ENCODE data around the gene PRPF39.

The PRPF39 gene

GRCh38 chr14:45082420-45082819, 1.5 kb upstream of the PRPF39 start:
- no peak overlapping the region for H3K4me2 ChIP-seq (ENCODE audit: low read depth, low read length)
- no peaks in the 10 kb centered on the region for H3F3A ChIP-seq (ENCODE audit: insufficient read depth, low read length)
- no peak overlapping the region for H2AFZ ChIP-seq (ENCODE audit: low read length)
- no peak for DNase-seq
- H4K20me1 ChIP-seq (ENCODE audit: insufficient read depth, low read length): no peaks in the 10 kb centered on the region
- no peaks in the 10 kb centered on the region for H3K4me1 ChIP-seq (ENCODE audit: low read length)
- H3K9me2 ChIP-seq (replicated peaks; ENCODE audit: insufficient read depth, low read length): no peaks in the 10 kb centered on the region
- TF ChIP-seq EZH2phosphoT487 (IDR thresholded peaks at IDR 0.05; ENCODE audit: low read length): no peak
- no peak for TF ChIP-seq CTCF (IDR thresholded peaks at IDR 0.05; ENCODE audit: low read length)
- no peak for TF ChIP-seq EZH2 (optimal IDR thresholded peaks at IDR 0.05; ENCODE audit: low read depth, low read length)
- no peaks in the 10 kb centered on the region for H3K36me3 ChIP-seq (replicated peaks; ENCODE audit: insufficient read depth, low read length)
- H3K79me2 ChIP-seq (ENCODE audit: low read length): peaks cover 35% of the 10 kb centered on the region
- H3K27me3 ChIP-seq (replicated peaks; ENCODE audit: insufficient read depth, low read length): no peaks in the 10 kb centered on the region
- H3K9ac ChIP-seq (ENCODE audit: low read length): no peak overlapping the region
- H3K4me3 ChIP-seq (ENCODE audit: low read length): no peak overlapping the region
- no peak overlapping the region for H3K27ac ChIP-seq (ENCODE audit: low read length)
- H3K9me3 ChIP-seq (replicated peaks; ENCODE audit: insufficient read depth, low read length): no peaks in the 10 kb centered on the region

GRCh38 chr14:45083617-45083975, 320 bp upstream of the PRPF39 start:
- Histone ChIP-seq H3K4me1 (ENCODE audit: low read length) (peaks cover 8% of the 10 kb centered on the region), H3K9me2 (replicated peaks; ENCODE audit: insufficient read depth, low read length) (no peaks in the 10 kb centered on the region), H3K4me2 (ENCODE audit: low read depth, low read length) (peak overlapping the region; percentile 69; the same call in 1 of the 2 replicates), H3K27me3 (replicated peaks; ENCODE audit: insufficient read depth, low read length) (no peaks in the 10 kb centered on the region), H2AFZ (ENCODE audit: low read length) (peak overlapping the region; percentile 86), H3K36me3 (replicated peaks; ENCODE audit: insufficient read depth, low read length) (no peaks in the 10 kb centered on the region), H3K9ac (ENCODE audit: low read length) (peak overlapping the region; percentile 37; the same call in 1 of the 2 replicates), H3K79me2 (ENCODE audit: low read length) (peaks cover 46% of the 10 kb centered on the region), H3K27ac (ENCODE audit: low read length) (no peak overlapping the region), H3K4me3 (ENCODE audit: low read length) (peak overlapping the region; percentile 58), H4K20me1 (ENCODE audit: insufficient read depth, low read length) (0 out of 2 replicates have a peak, but pooled peaks cover under 1% of the 10 kb centered on the region), H3K9me3 (replicated peaks; ENCODE audit: insufficient read depth, low read length) (no peaks in the 10 kb centered on the region), H3F3A (ENCODE audit: insufficient read depth, low read length) (no peaks in the 10 kb centered on the region)
- TF ChIP-seq EZH2 (optimal IDR thresholded peaks at IDR 0.05; ENCODE audit: low read depth, low read length) (no peak), EZH2phosphoT487 (IDR thresholded peaks at IDR 0.05; ENCODE audit: low read length) (no peak), CTCF (IDR thresholded peaks at IDR 0.05; ENCODE audit: low read length) (no peak)
- DNase-seq: no peak

GRCh38 chr14:45084946-45085346, 1.0 kb downstream of the PRPF39 start:
- H3K36me3 ChIP-seq (replicated peaks; ENCODE audit: insufficient read depth, low read length): no peaks in the 10 kb centered on the region
- H3K4me1 ChIP-seq (ENCODE audit: low read length): peaks cover 8% of the 10 kb centered on the region
- peaks cover 2% of the 10 kb centered on the region; the same call in 1 of the 2 replicates for H3F3A ChIP-seq (ENCODE audit: insufficient read depth, low read length)
- DNase-seq: no peak
- no peaks in the 10 kb centered on the region for H3K27me3 ChIP-seq (replicated peaks; ENCODE audit: insufficient read depth, low read length)
- H3K9me2 ChIP-seq (replicated peaks; ENCODE audit: insufficient read depth, low read length): no peaks in the 10 kb centered on the region
- H2AFZ ChIP-seq (ENCODE audit: low read length): no peak overlapping the region
- TF ChIP-seq CTCF (IDR thresholded peaks at IDR 0.05; ENCODE audit: low read length) (no peak), EZH2 (optimal IDR thresholded peaks at IDR 0.05; ENCODE audit: low read depth, low read length) (no peak), EZH2phosphoT487 (IDR thresholded peaks at IDR 0.05; ENCODE audit: low read length) (no peak)
- peaks cover 59% of the 10 kb centered on the region for H3K79me2 ChIP-seq (ENCODE audit: low read length)
- no peaks in the 10 kb centered on the region for H3K9me3 ChIP-seq (replicated peaks; ENCODE audit: insufficient read depth, low read length)
- 0 out of 2 replicates have a peak, but pooled peaks cover 4% of the 10 kb centered on the region for H4K20me1 ChIP-seq (ENCODE audit: insufficient read depth, low read length)
- peak overlapping the region; percentile 76 for H3K4me3 ChIP-seq (ENCODE audit: low read length)
- H3K27ac ChIP-seq (ENCODE audit: low read length): peak overlapping the region; percentile 59; the same call in 1 of the 2 replicates
- peak overlapping the region; percentile 70 for H3K4me2 ChIP-seq (ENCODE audit: low read depth, low read length)
- H3K9ac ChIP-seq (ENCODE audit: low read length): peak overlapping the region; percentile 68
